Lower leg skin (tissue), 3 donors: ENCODE results near the gene DEPDC1.

Source experiments
- POLR2A ChIP-seq, 2 donors: fragments of 450-650 bp; IDR thresholded peaks; one replicate each; pipeline ENCODE4 v1.6.1; 2016 to 2017; ENCODE audit warnings: antibody characterized with exemption in 2 of 2, mild to moderate bottlenecking in 1 of 2, moderate library complexity in 1 of 2
- TF ChIP-seq, protein P1 (sequence below), 3 donors: fragments of 450-650 bp; IDR thresholded peaks; one replicate each; pipeline ENCODE4 v1.5.1; 2016; ENCODE audit warnings: antibody characterized with exemption in 3 of 3, mild to moderate bottlenecking in 3 of 3, moderate library complexity in 2 of 3

DNA sequence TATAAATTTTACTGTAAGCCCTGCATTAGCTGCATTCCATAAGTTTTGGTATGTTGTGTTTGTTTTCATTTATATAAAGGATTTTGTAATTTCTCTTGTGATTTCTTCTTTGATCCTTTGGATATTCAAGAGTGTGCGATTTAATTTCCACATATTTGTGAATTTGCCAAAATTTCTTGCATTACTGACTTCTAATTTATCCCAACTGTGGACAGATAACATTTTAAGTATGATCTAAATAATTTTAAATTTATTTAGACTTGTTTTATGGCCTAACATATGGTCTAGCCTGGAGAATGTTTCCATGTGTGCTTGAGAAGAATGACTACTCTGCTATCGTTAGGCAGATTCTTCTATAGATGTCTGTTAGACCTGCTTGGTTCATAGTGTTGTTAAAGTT lies 70.3 kb downstream of the DEPDC1 start:
- TF ChIP-seq, protein P1, sequence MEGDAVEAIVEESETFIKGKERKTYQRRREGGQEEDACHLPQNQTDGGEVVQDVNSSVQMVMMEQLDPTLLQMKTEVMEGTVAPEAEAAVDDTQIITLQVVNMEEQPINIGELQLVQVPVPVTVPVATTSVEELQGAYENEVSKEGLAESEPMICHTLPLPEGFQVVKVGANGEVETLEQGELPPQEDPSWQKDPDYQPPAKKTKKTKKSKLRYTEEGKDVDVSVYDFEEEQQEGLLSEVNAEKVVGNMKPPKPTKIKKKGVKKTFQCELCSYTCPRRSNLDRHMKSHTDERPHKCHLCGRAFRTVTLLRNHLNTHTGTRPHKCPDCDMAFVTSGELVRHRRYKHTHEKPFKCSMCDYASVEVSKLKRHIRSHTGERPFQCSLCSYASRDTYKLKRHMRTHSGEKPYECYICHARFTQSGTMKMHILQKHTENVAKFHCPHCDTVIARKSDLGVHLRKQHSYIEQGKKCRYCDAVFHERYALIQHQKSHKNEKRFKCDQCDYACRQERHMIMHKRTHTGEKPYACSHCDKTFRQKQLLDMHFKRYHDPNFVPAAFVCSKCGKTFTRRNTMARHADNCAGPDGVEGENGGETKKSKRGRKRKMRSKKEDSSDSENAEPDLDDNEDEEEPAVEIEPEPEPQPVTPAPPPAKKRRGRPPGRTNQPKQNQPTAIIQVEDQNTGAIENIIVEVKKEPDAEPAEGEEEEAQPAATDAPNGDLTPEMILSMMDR (IDR thresholded peaks at IDR 0.05): no peak
- TF ChIP-seq POLR2A (IDR thresholded peaks at IDR 0.05): no peak
